ENCODE results near the gene INPP4B. TPM values are rescaled to one million over a fixed set of nuclear protein-coding genes. Genes with fewer than 3 reads are reported as not detected.

The INPP4B gene
- polyA plus RNA-seq, 1 of the 3 experiments (the other 2 are of a cell fraction): 0.08 TPM

- H3K9me3 ChIP-seq: no peaks in the 10 kb centered on the region
- H3K4me3 ChIP-seq (ENCODE audit: low read depth in 2 of 2, low read length in 1 of 2): no peak overlapping the region
- H3K27me3 ChIP-seq (ENCODE audit: insufficient read depth): no peaks in the 10 kb centered on the region
- DNase-seq: no peak
- H4K20me1 ChIP-seq (ENCODE audit: insufficient read depth): no peaks in the 10 kb centered on the region
- no peaks in the 10 kb centered on the region for H3K79me2 ChIP-seq (ENCODE audit: insufficient read depth)
- TF ChIP-seq SIN3A (IDR thresholded peaks at IDR 0.05; ENCODE audit: borderline replicate concordance, low read depth, low read length) (no peak), SMC3 (IDR thresholded peaks at IDR 0.05; ENCODE audit: low read depth, low read length) (no peak), EZH2phosphoT487 (IDR thresholded peaks at IDR 0.05; ENCODE audit: borderline replicate concordance, low read depth) (no peak), ELF1 (IDR thresholded peaks at IDR 0.05) (no peak), MEF2A (IDR thresholded peaks at IDR 0.05; ENCODE audit: borderline replicate concordance, low read depth) (no peak), POLR2AphosphoS5 (IDR thresholded peaks at IDR 0.05; ENCODE audit: low read depth, low read length) (no peak), USF2 (IDR thresholded peaks at IDR 0.05; ENCODE audit: borderline replicate concordance, low read depth, low read length) (no peak)
- POLR2A ChIA-PET: interaction anchor here (0.5 kb wide), 1 partner anchor 49 kb away, joined by 3 read pairs; no protein-coding TSS in a partner anchor
- CTCF ChIA-PET: no interaction called here
- H3K4me2 ChIP-seq: no peak overlapping the region
- no peak overlapping the region for H3K9ac ChIP-seq
- H2AFZ ChIP-seq (ENCODE audit: low read depth): no peak overlapping the region
- no peak overlapping the region for H3K27ac ChIP-seq (ENCODE audit: low read depth in 2 of 2, low read length in 1 of 2)
- no peaks in the 10 kb centered on the region for H3K9me2 ChIP-seq
- H3K4me1 ChIP-seq (ENCODE audit: control insufficient read depth in 1 of 2, insufficient read depth in 2 of 2, low read depth in 1 of 2, low read length in 1 of 2): no peaks in the 10 kb centered on the region
- no peaks in the 10 kb centered on the region for H3K36me3 ChIP-seq (replicated peaks in 1 of 2; ENCODE audit: control insufficient read depth in 1 of 2, insufficient read depth in 2 of 2, low read length in 1 of 2)
- no peaks in the 10 kb centered on the region for H3F3A ChIP-seq (replicated peaks; ENCODE audit: insufficient read depth)
These were observed 12.9 kb upstream of the INPP4B start for GRCh38 chr4:142858965-142859364.

- H3K9me2 ChIP-seq: no peaks in the 10 kb centered on the region
- TF ChIP-seq IRF3 (IDR thresholded peaks at IDR 0.05; ENCODE audit: low read depth, low read length) (no peak), USF1 (IDR thresholded peaks at IDR 0.05; ENCODE audit: borderline replicate concordance, low read depth) (no peak), CTCF (IDR thresholded peaks at IDR 0.05) (no peak), MAX (IDR thresholded peaks at IDR 0.05; ENCODE audit: low read depth) (no peak), TEAD4 (IDR thresholded peaks at IDR 0.05; ENCODE audit: borderline replicate concordance, insufficient read depth) (no peak), RCOR1 (IDR thresholded peaks at IDR 0.05; ENCODE audit: low read length) (no peak), REST (IDR thresholded peaks at IDR 0.05; ENCODE audit: low read depth, low read length) (no peak), ZBTB33 (IDR thresholded peaks at IDR 0.05; ENCODE audit: borderline replicate concordance, low read depth) (no peak), FOXM1 (IDR thresholded peaks at IDR 0.05; ENCODE audit: low read depth) (no peak), JUND (IDR thresholded peaks at IDR 0.05) (no peak)
- no peak overlapping the region for H3K4me3 ChIP-seq (ENCODE audit: low read depth in 2 of 2, low read length in 1 of 2)
- no peaks in the 10 kb centered on the region for H3F3A ChIP-seq (replicated peaks; ENCODE audit: insufficient read depth)
- POLR2A ChIA-PET: interaction anchor here (0.5 kb wide), 1 partner anchor 50 kb away, joined by 3 read pairs; no protein-coding TSS in a partner anchor
- H3K27ac ChIP-seq (ENCODE audit: low read depth in 2 of 2, low read length in 1 of 2): no peak overlapping the region
- H3K4me1 ChIP-seq (ENCODE audit: control insufficient read depth in 1 of 2, insufficient read depth in 2 of 2, low read depth in 1 of 2, low read length in 1 of 2): no peaks in the 10 kb centered on the region
- no peaks in the 10 kb centered on the region for H4K20me1 ChIP-seq (ENCODE audit: insufficient read depth)
- H3K4me2 ChIP-seq: no peak overlapping the region
- no peak overlapping the region for H2AFZ ChIP-seq (ENCODE audit: low read depth)
- H3K79me2 ChIP-seq (ENCODE audit: insufficient read depth): no peaks in the 10 kb centered on the region
- 35% methylated on average over 3 of the region's 3 CpGs for WGBS (ENCODE audit: low lambda C conversion rate)
- CTCF ChIA-PET: no interaction called here
- H3K9me3 ChIP-seq: no peaks in the 10 kb centered on the region
- no peaks in the 10 kb centered on the region for H3K36me3 ChIP-seq (replicated peaks in 1 of 2; ENCODE audit: control insufficient read depth in 1 of 2, insufficient read depth in 2 of 2, low read length in 1 of 2)
- no peaks in the 10 kb centered on the region for H3K27me3 ChIP-seq (ENCODE audit: insufficient read depth)
- no peak for DNase-seq
- no peak overlapping the region for H3K9ac ChIP-seq
These were observed 12.3 kb upstream of the INPP4B start for GRCh38 chr4:142858446-142858845.
